Measurements from ENCODE around the gene SIX5. TPM values are rescaled to one million over a fixed set of nuclear protein-coding genes. Genes with fewer than 3 reads are reported as not detected.

The SIX5 gene
- total and polyA plus RNA-seq, 9 of the 15 experiments (the other 6 are each of a cell fraction or from before 2014, with no cell fraction given): 1.4 to 17.2 (median 7.4) TPM; not detected in 2

DNA sequence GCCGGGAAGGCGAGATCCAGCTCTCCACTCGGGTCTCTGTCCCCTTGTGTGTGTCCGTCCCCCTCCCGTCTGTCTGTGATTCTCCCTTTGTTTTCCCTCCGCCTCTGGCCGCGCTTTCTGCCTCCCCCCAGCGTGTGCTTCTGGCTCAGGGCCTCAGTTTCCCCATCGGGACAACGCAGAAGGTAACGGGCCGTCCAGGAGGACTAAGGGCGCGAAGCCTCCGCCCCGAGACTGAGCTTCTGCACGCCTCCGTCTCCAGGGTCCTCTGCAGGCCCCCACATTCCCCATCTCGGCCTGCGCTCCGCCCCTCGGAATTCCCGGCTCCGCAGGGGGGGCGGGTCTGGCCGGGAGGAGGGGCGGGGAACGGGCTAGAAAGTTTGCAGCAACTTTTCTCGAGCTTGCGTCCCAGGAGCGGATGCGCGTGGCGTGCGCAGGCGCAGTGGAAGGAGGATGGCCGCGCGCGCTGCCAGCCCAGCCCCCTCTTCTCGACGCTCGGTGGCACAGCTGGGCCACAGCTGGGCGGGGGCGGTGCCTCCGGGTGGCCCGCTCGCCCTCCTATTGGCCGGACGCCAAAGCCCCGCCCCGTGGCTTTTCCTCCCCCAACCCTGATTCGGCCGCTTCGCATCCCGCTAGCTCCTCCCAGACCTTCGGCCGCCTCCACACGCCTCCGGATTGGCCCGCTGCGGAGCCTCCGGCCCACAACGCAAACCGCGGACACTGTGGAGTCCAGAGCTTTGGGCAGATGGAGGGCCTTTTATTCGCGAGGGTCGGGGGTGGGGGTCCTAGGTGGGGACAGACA, at the start of gene SIX5 (continued):
- TF ChIP-seq MCM5 (IDR thresholded peaks at IDR 0.05; ENCODE audit: low read depth) (no peak), YBX1 (IDR thresholded peaks at IDR 0.05) (no peak), LARP7 (IDR thresholded peaks at IDR 0.05) (peak; percentile 62; the same call in 1 of the 2 replicates), ZNF644 (tag; IDR thresholded peaks at IDR 0.05; ENCODE audit: low read depth) (no peak), SAFB2 (IDR thresholded peaks at IDR 0.05; ENCODE audit: borderline replicate concordance, low read depth, low read length, severe bottlenecking) (no peak), ZNF224 (CRISPR knock-in tag; IDR thresholded peaks at IDR 0.05) (no peak), RBM39 (optimal IDR thresholded peaks at IDR 0.05; ENCODE audit: low read depth, low read length) (no peak), TRIM28 (IDR thresholded peaks at IDR 0.05) (no peak), ZNF695 (CRISPR knock-in tag; IDR thresholded peaks at IDR 0.05) (no peak), MEF2A (IDR thresholded peaks at IDR 0.05; ENCODE audit: control insufficient read depth, low read depth, low read length) (no peak), PTBP1 (IDR thresholded peaks at IDR 0.05; ENCODE audit: low read depth, low read length) (no peak), HDAC3 (IDR thresholded peaks at IDR 0.05; ENCODE audit: borderline replicate concordance, partially characterized antibody) (no peak), PTRF (tag; IDR thresholded peaks at IDR 0.05) (no peak), PHF20 (IDR thresholded peaks at IDR 0.05; ENCODE audit: partially characterized antibody) (no peak), FUS (optimal IDR thresholded peaks at IDR 0.05; ENCODE audit: low read depth, low read length) (no peak)
- TF ChIP-seq, protein P1, sequence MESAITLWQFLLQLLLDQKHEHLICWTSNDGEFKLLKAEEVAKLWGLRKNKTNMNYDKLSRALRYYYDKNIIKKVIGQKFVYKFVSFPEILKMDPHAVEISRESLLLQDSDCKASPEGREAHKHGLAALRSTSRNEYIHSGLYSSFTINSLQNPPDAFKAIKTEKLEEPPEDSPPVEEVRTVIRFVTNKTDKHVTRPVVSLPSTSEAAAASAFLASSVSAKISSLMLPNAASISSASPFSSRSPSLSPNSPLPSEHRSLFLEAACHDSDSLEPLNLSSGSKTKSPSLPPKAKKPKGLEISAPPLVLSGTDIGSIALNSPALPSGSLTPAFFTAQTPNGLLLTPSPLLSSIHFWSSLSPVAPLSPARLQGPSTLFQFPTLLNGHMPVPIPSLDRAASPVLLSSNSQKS (CRISPR knock-in tag; IDR thresholded peaks at IDR 0.05): no peak
- TF ChIP-seq, protein P2, sequence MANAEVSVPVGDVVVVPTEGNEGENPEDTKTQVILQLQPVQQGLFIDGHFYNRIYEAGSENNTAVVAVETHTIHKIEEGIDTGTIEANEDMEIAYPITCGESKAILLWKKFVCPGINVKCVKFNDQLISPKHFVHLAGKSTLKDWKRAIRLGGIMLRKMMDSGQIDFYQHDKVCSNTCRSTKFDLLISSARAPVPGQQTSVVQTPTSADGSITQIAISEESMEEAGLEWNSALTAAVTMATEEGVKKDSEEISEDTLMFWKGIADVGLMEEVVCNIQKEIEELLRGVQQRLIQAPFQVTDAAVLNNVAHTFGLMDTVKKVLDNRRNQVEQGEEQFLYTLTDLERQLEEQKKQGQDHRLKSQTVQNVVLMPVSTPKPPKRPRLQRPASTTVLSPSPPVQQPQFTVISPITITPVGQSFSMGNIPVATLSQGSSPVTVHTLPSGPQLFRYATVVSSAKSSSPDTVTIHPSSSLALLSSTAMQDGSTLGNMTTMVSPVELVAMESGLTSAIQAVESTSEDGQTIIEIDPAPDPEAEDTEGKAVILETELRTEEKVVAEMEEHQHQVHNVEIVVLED (CRISPR knock-in tag; IDR thresholded peaks at IDR 0.05): peak; percentile 69
- TF ChIP-seq, protein P3, sequence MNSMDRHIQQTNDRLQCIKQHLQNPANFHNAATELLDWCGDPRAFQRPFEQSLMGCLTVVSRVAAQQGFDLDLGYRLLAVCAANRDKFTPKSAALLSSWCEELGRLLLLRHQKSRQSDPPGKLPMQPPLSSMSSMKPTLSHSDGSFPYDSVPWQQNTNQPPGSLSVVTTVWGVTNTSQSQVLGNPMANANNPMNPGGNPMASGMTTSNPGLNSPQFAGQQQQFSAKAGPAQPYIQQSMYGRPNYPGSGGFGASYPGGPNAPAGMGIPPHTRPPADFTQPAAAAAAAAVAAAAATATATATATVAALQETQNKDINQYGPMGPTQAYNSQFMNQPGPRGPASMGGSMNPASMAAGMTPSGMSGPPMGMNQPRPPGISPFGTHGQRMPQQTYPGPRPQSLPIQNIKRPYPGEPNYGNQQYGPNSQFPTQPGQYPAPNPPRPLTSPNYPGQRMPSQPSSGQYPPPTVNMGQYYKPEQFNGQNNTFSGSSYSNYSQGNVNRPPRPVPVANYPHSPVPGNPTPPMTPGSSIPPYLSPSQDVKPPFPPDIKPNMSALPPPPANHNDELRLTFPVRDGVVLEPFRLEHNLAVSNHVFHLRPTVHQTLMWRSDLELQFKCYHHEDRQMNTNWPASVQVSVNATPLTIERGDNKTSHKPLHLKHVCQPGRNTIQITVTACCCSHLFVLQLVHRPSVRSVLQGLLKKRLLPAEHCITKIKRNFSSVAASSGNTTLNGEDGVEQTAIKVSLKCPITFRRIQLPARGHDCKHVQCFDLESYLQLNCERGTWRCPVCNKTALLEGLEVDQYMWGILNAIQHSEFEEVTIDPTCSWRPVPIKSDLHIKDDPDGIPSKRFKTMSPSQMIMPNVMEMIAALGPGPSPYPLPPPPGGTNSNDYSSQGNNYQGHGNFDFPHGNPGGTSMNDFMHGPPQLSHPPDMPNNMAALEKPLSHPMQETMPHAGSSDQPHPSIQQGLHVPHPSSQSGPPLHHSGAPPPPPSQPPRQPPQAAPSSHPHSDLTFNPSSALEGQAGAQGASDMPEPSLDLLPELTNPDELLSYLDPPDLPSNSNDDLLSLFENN (IDR thresholded peaks at IDR 0.05; ENCODE audit: low read depth in 2 of 2, low read length in 2 of 2): no peak
- TF ChIP-seq, protein P4, sequence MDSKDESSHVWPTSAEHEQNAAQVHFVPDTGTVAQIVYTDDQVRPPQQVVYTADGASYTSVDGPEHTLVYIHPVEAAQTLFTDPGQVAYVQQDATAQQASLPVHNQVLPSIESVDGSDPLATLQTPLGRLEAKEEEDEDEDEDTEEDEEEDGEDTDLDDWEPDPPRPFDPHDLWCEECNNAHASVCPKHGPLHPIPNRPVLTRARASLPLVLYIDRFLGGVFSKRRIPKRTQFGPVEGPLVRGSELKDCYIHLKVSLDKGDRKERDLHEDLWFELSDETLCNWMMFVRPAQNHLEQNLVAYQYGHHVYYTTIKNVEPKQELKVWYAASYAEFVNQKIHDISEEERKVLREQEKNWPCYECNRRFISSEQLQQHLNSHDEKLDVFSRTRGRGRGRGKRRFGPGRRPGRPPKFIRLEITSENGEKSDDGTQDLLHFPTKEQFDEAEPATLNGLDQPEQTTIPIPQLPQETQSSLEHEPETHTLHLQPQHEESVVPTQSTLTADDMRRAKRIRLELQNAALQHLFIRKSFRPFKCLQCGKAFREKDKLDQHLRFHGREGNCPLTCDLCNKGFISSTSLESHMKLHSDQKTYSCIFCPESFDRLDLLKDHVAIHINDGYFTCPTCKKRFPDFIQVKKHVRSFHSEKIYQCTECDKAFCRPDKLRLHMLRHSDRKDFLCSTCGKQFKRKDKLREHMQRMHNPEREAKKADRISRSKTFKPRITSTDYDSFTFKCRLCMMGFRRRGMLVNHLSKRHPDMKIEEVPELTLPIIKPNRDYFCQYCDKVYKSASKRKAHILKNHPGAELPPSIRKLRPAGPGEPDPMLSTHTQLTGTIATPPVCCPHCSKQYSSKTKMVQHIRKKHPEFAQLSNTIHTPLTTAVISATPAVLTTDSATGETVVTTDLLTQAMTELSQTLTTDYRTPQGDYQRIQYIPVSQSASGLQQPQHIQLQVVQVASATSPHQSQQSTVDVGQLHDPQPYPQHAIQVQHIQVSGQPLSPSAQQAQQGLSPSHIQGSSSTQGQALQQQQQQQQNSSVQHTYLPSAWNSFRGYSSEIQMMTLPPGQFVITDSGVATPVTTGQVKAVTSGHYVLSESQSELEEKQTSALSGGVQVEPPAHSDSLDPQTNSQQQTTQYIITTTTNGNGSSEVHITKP (IDR thresholded peaks at IDR 0.05; ENCODE audit: partially characterized antibody): peak; percentile 35
